Pons (tissue), 1 donor: ENCODE measurements around the gene ENTREP3.
"Not testable (repeated sequence)": the region's sequence is repeated elsewhere in the genome, so short reads cannot be mapped to it uniquely, and the experiment has no call there.

Experiments
- DNase-seq: peaks from one replicate; pipeline ENCODE4 v3.0.0-alpha.2; 2016; ENCODE audit warnings: low spot score

ENTREP3 gene

GRCh38 chr1:155223047-155223446, 32.2 kb downstream of the ENTREP3 start:
- DNase-seq = no peak

DNA sequence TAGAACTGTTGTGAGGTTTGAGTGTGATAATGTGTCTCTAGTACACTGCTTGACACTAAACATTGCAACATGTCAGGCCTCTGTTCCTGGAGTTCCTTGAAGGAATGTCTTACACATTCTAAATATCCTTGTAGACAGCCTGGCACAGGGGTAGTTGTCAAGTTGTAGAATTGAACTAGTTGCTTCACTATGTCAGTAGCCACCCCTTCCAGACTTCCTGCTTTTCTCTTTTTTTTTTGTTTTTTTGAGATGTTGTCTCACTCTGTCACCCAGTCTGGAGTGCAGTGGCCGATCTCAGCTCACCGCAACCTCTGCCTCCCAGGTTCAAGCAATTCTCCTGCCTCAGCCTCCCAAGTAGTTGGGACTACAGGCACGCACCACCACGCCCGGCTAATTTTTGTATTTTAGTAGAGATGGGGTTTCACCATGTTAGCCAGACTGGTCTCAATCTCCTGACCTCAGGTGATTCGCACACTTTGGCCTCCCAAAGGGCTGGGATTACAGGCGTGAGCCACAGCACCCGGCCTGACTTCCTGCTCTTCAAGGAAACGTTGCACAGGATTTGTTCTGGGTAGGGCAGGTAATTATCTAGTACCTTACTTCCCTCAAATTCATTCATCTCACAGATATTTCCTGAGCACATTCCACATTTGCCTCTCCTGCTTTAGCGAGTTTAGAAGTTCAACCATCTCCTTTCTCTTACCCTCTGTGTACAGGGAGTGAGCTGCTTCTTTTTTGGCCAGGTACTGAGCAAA, 34.9 kb downstream of the ENTREP3 start:
- DNase-seq = not testable (repeated sequence)

DNA sequence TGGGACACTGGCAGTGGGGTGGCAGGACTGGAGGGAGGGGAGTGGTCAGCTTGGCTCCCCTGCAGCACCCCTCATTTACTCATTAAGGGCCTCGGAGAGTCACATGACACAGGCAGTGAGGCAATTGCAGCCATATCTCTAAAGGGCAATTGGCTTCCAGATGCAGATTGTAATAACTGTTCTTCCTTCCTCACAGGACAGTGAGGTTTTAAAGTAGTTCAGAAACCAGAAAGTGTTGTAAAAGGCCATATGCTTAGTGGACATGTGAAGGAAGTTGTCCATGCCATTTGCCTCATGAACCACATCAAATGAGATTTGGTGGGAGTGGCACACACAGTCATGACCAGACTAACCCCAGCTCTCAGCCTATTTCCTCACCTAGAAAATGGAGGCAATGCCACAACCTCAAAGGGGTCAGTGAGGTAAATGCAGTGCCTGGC, 35.7 kb downstream of the ENTREP3 start:
- DNase-seq = peak; percentile 74

GRCh38 chr1:155218854-155219591, 36.3 kb downstream of the ENTREP3 start:
- peak; percentile 93 for DNase-seq

GRCh38 chr1:155214702-155215101, 40.6 kb downstream of the ENTREP3 start:
- not testable (repeated sequence) for DNase-seq

DNA sequence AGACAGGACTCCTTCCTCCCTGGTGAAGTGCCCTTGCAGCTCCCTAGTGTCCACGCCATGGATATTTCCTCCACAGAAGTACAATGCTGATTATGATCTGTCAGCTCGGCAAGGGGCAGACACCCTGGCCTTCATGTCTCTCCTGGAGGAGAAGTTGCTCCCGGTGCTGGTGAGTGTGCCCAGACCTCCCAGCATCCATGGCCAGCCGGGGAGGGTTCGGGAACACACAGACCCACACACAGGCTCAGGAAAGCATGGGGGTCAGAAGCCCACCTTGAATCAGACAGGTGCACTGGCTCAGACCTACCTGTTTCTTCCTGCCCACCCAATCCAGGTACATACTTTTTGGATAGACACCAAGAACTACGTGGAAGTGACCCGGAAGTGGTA, 43.2 kb downstream of the ENTREP3 start:
- DNase-seq = not testable (repeated sequence)

- not testable (repeated sequence) for DNase-seq
Measured at GRCh38 chr1:155211381-155212050, 43.8 kb downstream of the ENTREP3 start.

- no peak for DNase-seq
Measured at GRCh38 chr1:155210314-155211104, 44.8 kb downstream of the ENTREP3 start.

DNA sequence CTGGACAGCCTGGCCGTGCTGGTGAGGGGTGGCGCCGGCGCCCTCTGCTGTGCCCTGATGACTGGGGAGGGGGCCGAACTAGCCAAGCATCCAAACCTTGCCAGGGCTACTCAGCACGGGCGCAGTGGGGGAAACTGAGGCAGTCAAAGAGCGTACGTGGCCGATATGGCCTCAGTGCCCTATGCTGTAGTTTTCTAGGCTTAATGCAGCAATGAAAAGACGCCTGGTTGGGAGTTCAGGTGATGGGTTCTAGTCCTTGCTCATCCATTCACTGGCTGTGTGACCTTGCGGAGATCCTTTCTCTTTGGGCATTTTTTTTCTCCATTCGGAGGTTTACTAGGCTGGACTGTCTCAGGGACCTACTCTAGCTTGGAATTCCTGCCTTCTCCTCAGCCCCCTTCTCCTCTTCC, 46.0 kb downstream of the ENTREP3 start:
- DNase-seq = no peak

DNA sequence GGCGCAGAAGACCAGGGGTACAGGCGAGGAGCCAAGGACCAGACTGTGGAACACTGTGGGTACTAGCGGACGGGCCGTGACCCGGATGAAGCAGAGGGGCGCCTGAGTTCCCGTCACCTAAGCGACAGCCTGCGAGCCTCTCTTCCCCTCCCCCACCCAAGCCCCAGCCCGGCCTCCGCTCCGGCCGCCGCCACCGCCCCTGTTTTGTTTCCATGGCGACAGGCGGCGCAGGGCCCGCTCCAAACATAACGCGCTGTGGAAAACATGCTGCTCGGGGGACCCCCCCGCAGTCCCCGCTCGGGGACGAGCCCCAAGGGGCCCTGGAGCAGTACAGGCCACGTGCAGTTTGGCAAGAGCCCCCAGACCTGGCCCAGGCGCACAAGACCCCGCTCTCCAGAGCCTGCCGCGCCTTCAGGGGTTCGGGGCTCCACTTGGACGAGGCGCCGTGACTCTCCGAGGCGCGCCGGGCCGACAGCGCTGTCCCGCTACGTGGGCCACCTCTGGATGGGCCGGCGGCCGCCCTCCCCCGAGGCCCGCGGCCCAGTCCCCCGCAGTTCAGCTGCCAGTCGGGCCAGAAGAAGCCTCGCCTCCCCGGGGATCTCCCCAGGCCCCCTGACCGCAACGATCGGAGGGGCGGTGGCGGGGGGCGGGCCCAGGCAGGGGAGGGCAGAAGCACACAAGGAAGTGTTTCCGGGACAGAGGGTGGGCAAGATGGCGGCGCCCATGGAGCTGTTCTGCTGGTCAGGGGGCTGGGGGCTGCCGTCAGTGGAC, 46.6 kb downstream of the ENTREP3 start, which contains the start of gene MTX1:
MTX1 (plus strand) TSS at position 155 of the 771 bp plus-strand sequence; CDS start at position 265, 110 bp downstream.
- DNase-seq = peak; percentile 76

- DNase-seq = peak; percentile 71
Measured at GRCh38 chr1:155207806-155208540, 47.3 kb downstream of the ENTREP3 start, which contains the start of gene THBS3. THBS3 (minus strand) TSS chr1:155207897; CDS start chr1:155207876, 21 bp downstream.

DNA sequence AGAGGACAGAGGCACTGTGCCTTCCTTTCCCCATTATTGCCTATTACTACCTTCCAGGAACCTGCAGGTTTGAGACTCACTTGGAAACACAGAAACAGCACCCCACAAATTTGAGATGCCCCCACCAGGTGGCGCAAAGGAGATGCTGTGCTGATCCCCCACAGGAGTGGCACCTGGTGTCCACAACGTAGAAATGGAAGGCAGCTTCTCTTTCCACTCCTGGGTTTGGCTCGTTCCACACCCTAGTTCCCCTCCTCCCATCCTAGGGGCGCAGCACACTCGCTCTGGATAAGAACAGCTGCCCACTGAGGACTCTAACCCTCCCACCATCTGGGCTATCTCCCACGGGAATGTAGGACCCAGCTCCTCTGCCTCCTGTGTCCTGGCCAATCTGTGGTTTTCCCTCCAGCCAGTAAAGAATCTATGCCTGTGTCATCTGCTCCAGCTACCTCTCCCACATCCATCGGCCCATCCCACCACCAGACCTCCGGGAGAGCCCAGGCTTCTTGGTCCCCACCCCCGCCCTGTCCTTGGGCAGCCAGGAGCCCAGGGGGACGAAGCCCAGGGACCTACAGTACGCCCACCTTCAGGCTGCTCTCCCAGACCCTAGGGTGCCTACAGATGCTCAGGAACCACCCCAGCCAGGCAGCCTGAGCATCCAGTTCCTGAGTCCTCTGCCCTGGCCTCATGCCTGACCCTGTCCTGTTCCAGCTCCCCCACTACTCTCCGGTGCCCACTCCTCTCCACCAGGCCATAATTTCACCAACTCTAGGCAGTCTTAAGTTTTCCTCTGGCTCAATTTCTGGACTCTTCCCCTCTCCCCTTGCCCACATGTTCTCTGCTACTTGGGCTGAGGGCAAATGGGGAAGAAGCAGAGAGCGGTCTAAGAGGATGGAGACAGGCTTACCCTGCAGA, 48.1 kb downstream of the ENTREP3 start:
- DNase-seq = peak; percentile 73

- DNase-seq = no peak
Measured at GRCh38 chr1:155205969-155206593, 49.2 kb downstream of the ENTREP3 start.

DNA sequence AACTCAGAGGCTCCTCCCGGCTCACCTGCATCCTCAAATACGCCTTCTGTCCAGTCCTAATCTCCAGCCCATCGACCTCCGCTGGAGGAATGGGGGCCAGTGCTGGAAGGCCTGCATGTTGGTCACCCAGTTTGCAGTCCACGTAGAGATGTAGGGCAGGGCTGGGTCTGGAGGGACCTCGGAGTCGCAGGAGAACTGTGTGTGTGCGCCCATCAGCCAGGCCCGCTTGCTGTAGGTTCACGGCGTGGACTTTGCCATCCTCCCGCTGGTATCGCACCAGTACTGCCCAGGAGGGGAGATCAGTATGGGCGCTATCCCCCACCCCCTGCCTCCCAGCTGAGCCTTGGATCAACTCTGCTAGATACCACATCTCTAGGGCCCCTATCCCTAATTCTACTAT, 50.2 kb downstream of the ENTREP3 start:
- DNase-seq = no peak

DNA sequence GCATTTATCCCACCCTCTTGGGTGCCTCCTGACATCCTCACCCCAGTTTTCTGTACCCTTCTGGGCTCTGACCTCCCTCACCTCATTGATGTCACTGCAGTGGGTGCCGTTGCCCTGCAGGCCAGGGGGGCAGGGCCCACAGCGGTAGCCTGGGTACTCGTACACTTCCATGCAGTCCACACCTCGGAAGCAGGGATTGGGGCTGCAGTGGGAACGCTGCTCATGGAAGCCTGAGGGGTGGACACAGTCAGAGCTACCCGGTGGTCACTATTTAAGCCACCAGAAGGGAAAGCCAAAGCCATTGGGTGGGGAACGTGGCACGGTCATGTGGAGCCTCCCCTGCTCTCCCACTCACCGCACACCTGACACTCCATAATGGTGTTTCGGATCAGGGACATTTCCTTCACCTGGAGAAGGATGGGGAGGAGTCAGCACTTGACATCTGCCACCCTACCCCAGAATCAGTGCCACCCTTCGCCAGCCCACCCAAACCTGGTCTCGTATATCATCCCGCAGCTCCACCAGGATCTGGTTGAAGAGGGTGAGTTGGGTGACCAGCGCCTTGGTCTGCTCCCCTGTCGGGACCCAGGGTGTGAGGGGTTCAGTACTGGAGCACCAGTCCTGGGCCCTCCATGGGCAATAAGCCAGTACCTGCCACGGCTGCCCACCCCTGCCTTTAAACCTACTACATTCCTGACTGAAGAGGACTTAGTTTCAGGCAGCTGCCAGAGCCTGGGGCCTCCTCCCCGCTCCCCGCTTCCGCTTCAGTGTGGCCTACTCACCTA, 52.4 kb downstream of the ENTREP3 start:
- DNase-seq = no peak

- no peak for DNase-seq
Measured at GRCh38 chr1:155202198-155202597, 53.1 kb downstream of the ENTREP3 start.

GRCh38 chr1:155200920-155201319, 54.4 kb downstream of the ENTREP3 start:
- DNase-seq = no peak

DNA sequence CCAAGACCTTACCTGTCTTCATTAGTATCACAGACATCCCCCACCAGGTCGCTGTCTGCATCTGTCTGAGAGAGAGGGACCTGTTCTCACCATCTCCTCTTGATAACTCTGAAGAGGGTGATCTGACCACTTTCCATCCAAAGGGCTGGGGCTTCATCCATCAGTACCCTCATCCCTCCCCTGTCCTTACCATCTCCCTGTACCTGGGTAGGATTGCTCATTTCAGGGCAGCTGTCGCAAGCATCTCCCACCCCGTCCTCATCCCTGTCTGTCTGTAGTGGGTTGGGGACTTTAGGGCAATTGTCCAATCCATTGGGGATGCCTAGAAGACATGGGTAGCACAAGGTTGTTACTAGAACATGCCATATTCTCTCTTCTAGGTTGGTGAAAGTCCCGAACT, 55.5 kb downstream of the ENTREP3 start:
- DNase-seq = no peak
